Right lobe of liver (tissue), 6 donors: ENCODE results near the gene ERFE. TPM values are rescaled to one million over a fixed set of nuclear protein-coding genes. Genes with fewer than 3 reads are reported as not detected.

Experiments used
- ATAC-seq, 4 donors: fragments of 200-7000 bp; cut with Tn5 transposase; one replicate each; pipeline ENCODE4 v1.9.1; 2020; ENCODE audit warnings: mild to moderate bottlenecking in 4 of 4, moderate library complexity in 4 of 4
- DNase-seq, 3 donors: peaks; one replicate each; pipeline ENCODE4 v3.0.0-alpha.2; 2020
- H3K27ac ChIP-seq, 3 donors: fragments of 200-600 bp; one replicate each; pipeline ENCODE4 v1.8.0; 2022
- H3K27me3 ChIP-seq, 2 donors: fragments of 200-600 bp; one replicate each; pipeline ENCODE4 v1.8.0; 2022
- H3K36me3 ChIP-seq, 4 donors: fragments of 200-600 bp; sonication (generic) in 1 of 4; one replicate each; pipeline versions ENCODE4 v1.5.1 to v1.8.0; 2017 to 2022; ENCODE audit warnings: control low read depth in 1 of 4
- H3K4me1 ChIP-seq, 4 donors: fragments of 200-600 bp; sonication (generic) in 1 of 4; one replicate each; pipeline versions ENCODE4 v1.5.1 to v1.8.0; 2017 to 2022; ENCODE audit warnings: control low read depth in 1 of 4
- H3K4me3 ChIP-seq, 3 donors: fragments of 200-600 bp; one replicate each; pipeline ENCODE4 v1.8.0; 2022
- H3K9me3 ChIP-seq, 4 donors: fragments of 200-600 bp; sonication (generic) in 1 of 4; one replicate each; pipeline versions ENCODE4 v1.5.1 to v1.8.0; 2017 to 2022; ENCODE audit warnings: control low read depth in 1 of 4
- CTCF ChIP-seq, 4 donors: fragments of 200-600 bp in 3 of 4; fragments of 450-650 bp in 1 of 4; IDR thresholded peaks; one replicate each; pipeline versions ENCODE4 v1.5.1 to v1.8.0; 2016 to 2022; ENCODE audit warnings: antibody characterized with exemption in 4 of 4, mild to moderate bottlenecking in 2 of 4
- POLR2A ChIP-seq: fragments of 450-650 bp; IDR thresholded peaks from one replicate; pipeline ENCODE4 v1.6.1; 2017; ENCODE audit warnings: antibody characterized with exemption, mild to moderate bottlenecking
- WGBS: methylation state at CpG from one replicate; pipeline ENCODE4 v1.1.6; 2018; ENCODE audit warnings: low coverage, low lambda C conversion rate; ENCODE audit not compliant: insufficient coverage; ENCODE audit errors: missing lambda C conversion rate; 5-methylcytosine and 5-hydroxymethylcytosine counted together
- intact Hi-C, 2 donors: fragments of 100-400 bp; cut with DNase I; formaldehyde crosslinking; loops; one replicate each; pipeline versions ENCODE4 v1.11.2 to v1.14.1; 2022
- total RNA-seq, 6 experiments: library from RNA; depleted of rRNA in 2 of 6; stranded (reverse); fragments of >200 nt in 2 of 6; fragmentation: NEBNext Ultra II Directional in 3 of 6; extraction: Animal tissue kit (Norgen Biotek cat#: 25700) in 3 of 6; gene quantifications; one replicate each; pipeline versions ENCODE4 v1.1.0 to v1.2.4, GENCODE V29; 2016 to 2023
- donor health status: DM: no; HTN: yes; CAD: no.
- donor health status: DM: no; HTN: no; CAD: no.
- donor health status: DM: no; HTN: no; CAD: no.
- donor health status: DM: no; HTN: yes; CAD: no.
- donor health status: DM: no; HTN: yes; CAD: no.

ERFE gene
- total RNA-seq, 6 experiments from 2014 or later = 0.27 to 1.4 (median 0.31) TPM; not detected in 3

DNA sequence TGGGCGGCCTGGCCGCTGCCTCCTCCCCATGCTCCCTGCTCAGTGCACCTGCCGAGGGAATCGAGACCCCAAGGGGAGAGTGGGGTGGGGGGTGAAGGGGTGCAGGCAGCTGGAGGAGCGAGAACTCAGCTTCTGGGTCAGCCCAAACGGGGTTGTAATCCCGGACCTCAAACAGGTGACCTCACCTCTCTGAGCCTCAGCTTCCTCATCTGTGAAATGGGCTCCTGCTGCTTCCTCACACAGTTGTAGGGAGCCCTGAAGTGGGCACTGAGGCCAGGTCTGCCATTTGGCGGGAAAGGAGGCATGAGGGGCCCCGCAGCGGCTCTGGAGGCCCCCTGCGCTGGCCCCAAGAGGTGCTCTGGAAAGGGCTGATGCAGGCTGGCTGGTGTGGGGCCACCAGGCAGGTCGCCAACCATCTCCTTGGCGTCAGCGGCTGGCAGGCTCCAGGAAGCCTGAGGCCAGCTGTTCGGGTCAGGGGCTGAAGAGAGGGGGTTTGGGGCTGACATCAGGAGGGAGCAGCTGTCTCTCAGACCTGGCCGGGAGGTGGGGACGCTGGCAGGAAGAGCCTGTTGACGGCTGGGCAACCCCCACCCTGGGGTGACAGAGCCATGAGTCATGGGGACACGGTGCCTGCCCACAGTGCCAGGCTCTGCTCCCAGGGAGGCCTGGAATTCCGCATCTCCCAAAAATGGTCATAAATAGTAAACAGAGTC lies 15.4 kb upstream of the ERFE start:
- 95% methylated on average over 3 of the region's 20 CpGs for WGBS
- Histone ChIP-seq H3K36me3 (no peaks in the 10 kb centered on the region), H3K4me1 (no peaks in the 10 kb centered on the region), H3K9me3 (no peaks in the 10 kb centered on the region), H3K27ac (no peak overlapping the region), H3K4me3 (no peak overlapping the region), H3K27me3 (no peaks in the 10 kb centered on the region)
- DNase-seq (no peak), ATAC-seq (peak in 1 of 4 donors; percentile 20)
- TF ChIP-seq CTCF (IDR thresholded peaks at IDR 0.05) (no peak), POLR2A (no peak)
- intact Hi-C loops = no loop called here

DNA sequence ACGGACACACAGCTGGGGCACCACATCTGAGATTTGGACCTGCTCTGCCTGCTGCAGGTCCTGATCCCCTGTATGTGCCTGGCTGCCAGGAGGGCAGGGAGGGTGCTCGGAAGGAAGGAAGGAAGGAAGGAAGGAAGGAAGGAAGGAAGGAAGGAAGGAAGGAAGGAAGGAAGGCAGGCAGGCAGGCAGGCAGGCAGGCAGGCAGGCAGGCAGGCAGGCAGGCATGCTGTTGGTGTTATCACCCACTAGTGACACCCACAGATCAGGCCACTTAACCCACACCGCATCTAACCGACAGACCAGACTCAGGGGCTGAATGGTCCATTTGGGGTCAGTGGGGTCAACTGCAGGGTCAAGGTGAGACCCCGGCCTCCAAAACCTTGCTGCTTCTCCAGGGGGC lies 14.5 kb upstream of the ERFE start:
- DNase-seq = no peak
- Histone ChIP-seq H3K9me3 (no peaks in the 10 kb centered on the region), H3K4me1 (no peaks in the 10 kb centered on the region), H3K27ac (no peak overlapping the region), H3K27me3 (no peaks in the 10 kb centered on the region), H3K4me3 (no peak overlapping the region), H3K36me3 (no peaks in the 10 kb centered on the region)
- intact Hi-C loops = no loop called here
- ATAC-seq = no peak
- TF ChIP-seq POLR2A = no peak
- TF ChIP-seq CTCF (IDR thresholded peaks at IDR 0.05) = no peak
- WGBS = 65% methylated on average over 4 of the region's 5 CpGs

DNA sequence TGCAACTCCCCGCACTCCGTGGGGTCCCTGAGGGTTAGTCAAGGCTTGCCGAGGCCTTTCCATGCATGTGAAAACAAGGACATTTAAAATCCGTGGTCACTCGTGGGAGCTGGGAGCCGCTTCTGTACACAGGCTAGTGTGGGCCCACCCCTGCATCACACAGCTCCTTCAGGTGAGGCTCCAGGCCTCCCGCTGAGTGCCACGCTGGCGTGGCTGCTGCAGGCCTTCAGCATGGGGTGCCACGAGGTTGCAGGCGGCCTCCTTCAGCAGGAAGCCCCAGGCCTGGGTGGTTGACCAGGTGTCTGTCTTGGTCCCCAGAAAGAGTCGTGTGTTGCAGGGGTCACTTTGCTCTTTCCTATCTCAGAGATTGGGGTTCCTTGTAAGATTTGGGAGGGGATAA lies 13.7 kb upstream of the ERFE start:
- H3K27ac ChIP-seq = no peak overlapping the region
- no peaks in the 10 kb centered on the region for H3K4me1 ChIP-seq
- no peak for ATAC-seq
- H3K4me3 ChIP-seq = no peak overlapping the region
- no peaks in the 10 kb centered on the region for H3K9me3 ChIP-seq
- WGBS = 82% methylated on average over 2 of the region's 12 CpGs
- no peaks in the 10 kb centered on the region for H3K27me3 ChIP-seq
- no peak for TF ChIP-seq CTCF (IDR thresholded peaks at IDR 0.05)
- TF ChIP-seq POLR2A = no peak
- intact Hi-C loops = no loop called here
- no peaks in the 10 kb centered on the region for H3K36me3 ChIP-seq
- no peak for DNase-seq

DNA sequence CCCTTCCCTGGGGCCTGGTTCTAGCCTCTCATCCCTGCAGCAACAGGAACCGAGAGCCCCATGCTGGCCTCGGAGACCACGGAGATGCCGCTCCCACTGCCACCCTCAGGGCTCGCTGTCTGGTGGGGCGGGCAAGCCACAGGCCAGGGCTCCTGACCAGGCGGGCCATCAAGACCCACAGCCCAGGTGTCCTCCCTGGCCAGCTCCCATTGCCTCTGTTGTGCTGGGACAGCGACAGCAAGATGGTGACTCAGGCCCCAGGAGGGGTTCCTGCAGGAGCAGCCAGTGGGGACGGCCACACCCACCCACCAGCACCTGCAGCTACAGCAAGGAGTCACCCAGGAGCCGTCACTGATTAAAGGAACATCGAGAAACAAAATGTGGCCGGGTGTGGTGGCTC lies 12.9 kb upstream of the ERFE start:
- no peak for DNase-seq
- Histone ChIP-seq H3K27me3 (no peaks in the 10 kb centered on the region), H3K4me3 (no peak overlapping the region), H3K27ac (no peak overlapping the region), H3K4me1 (no peaks in the 10 kb centered on the region), H3K9me3 (no peaks in the 10 kb centered on the region), H3K36me3 (no peaks in the 10 kb centered on the region)
- TF ChIP-seq POLR2A (no peak), CTCF (IDR thresholded peaks at IDR 0.05) (no peak)
- no CpG with 5 or more reads among the region's 12 CpGs for WGBS
- intact Hi-C loops = no loop called here
- no peak for ATAC-seq
